HepG2 (cell line): ENCODE measurements around the gene ISOC2. TPM values are rescaled to one million over a fixed set of nuclear protein-coding genes. Genes with fewer than 3 reads are reported as not detected.
A peak's percentile ranks its signal among the peaks of the same experiment; 100 is the strongest.

Experiments
- ATAC-seq: fragments of 200-7000 bp; cut with Tn5 transposase; 3 replicates; pipeline ENCODE4 v1.9.1; 2020; ENCODE audit warnings: mild to moderate bottlenecking, moderate library complexity
- BruUV-seq: library from RNA; stranded (reverse); fragments of 400-500 nt; replicated peaks from 2 replicates; lab custom pipeline; 2021; lab: Mats Ljungman, UMichigan
- CTCF ChIA-PET: fragments of 300-600 bp; formaldehyde crosslinking; extraction: SDS; loops from one replicate; lab custom pipeline; 2021; ENCODE audit warnings: low total read pairs, inconsistent platforms, low intra/inter-chr PET ratio; lab: Yijun Ruan, JAX
- POLR2A ChIA-PET: fragments of 350-600 bp; sonication (Branson Sonifier 250); formaldehyde crosslinking; loops from one replicate; lab custom pipeline; 2020; ENCODE audit warnings: antibody characterized with exemption, inconsistent platforms; lab: Yijun Ruan, JAX
- DNase-seq: peaks from one replicate; pipeline ENCODE4 v3.0.0-alpha.2; 2015; ENCODE audit warnings: low spot score
- FAIRE-seq: peaks from 3 replicates; lab custom pipeline; 2011; peaks lifted over from hg19 to GRCh38; lab: Jason Lieb, UNC
- H2AFZ ChIP-seq: one replicate; pipeline ENCODE4 v1.6.1; 2011; ENCODE audit warnings: low read length, inconsistent platforms
- H3K27ac ChIP-seq: fragments of 300-600 bp; 3 replicates; pipeline ENCODE4 v1.8.0; 2011; ENCODE audit warnings: mixed run types, mild to moderate bottlenecking, mixed read lengths, low read length, inconsistent platforms; ENCODE audit not compliant: insufficient read depth; ENCODE audit errors: extremely low read length
- H3K27me3 ChIP-seq, 2 experiments: fragments of 200-600 bp in 1 of 2; 2 replicates in 1 of 2; 3 replicates in 1 of 2; pipeline versions ENCODE4 v1.6.0 to v1.8.0; 2011; ENCODE audit warnings: low read length in 2 of 2, mild to moderate bottlenecking in 2 of 2, moderate library complexity in 2 of 2, inconsistent platforms in 1 of 2; ENCODE audit not compliant: insufficient read depth in 2 of 2, control insufficient read depth in 1 of 2
- H3K36me3 ChIP-seq, 2 experiments: fragments of 200-600 bp in 1 of 2; replicated peaks in 1 of 2; 2 replicates in 1 of 2; 3 replicates in 1 of 2; pipeline versions ENCODE4 v1.5.1 to v1.8.0; 2011; ENCODE audit warnings: low read length in 2 of 2, inconsistent platforms in 1 of 2; ENCODE audit not compliant: insufficient read depth in 2 of 2, control insufficient read depth in 1 of 2
- H3K4me1 ChIP-seq: 2 replicates; pipeline ENCODE4 v1.5.1; 2012; ENCODE audit warnings: low read length, inconsistent platforms; ENCODE audit not compliant: insufficient read depth
- H3K4me2 ChIP-seq: 2 replicates; pipeline ENCODE4 v1.6.0; 2011; ENCODE audit warnings: low read depth, low read length, inconsistent platforms
- H3K4me3 ChIP-seq, 3 experiments: fragments of 200-600 bp in 1 of 3; sonication (generic), shearing (Covaris generic) in 1 of 3; replicated peaks in 1 of 3; 2 replicates each; pipeline ENCODE4 v1.5.1; 2011 to 2016; ENCODE audit warnings: low read length in 3 of 3, inconsistent platforms in 2 of 3, low read depth in 2 of 3, mild to moderate bottlenecking in 2 of 3, control low read depth in 1 of 3, mixed read lengths in 1 of 3; ENCODE audit not compliant: insufficient read depth in 1 of 3
- H3K79me2 ChIP-seq: one replicate; pipeline ENCODE4 v1.6.1; 2011; ENCODE audit warnings: low read length, inconsistent platforms; ENCODE audit not compliant: insufficient read depth
- H3K9ac ChIP-seq: 2 replicates; pipeline ENCODE4 v1.6.0; 2011; ENCODE audit warnings: mild to moderate bottlenecking, low read depth, low read length, inconsistent platforms; ENCODE audit not compliant: insufficient read depth
- H3K9me3 ChIP-seq: 2 replicates; pipeline ENCODE4 v1.5.1; 2012; ENCODE audit warnings: mild to moderate bottlenecking, low read length
- H4K20me1 ChIP-seq: 2 replicates; pipeline ENCODE4 v1.6.0; 2011; ENCODE audit warnings: inconsistent platforms, mild to moderate bottlenecking, low read length, moderate library complexity; ENCODE audit not compliant: insufficient read depth
- HNRNPUL1 ChIP-seq: fragments of 200-400 bp; formaldehyde crosslinking; IDR thresholded peaks from 2 replicates; pipeline ENCODE4 v1.6.1; 2017; ENCODE audit warnings: low read depth, mild to moderate bottlenecking, low read length, moderate library complexity
- NR2F2 ChIP-seq: IDR thresholded peaks from 2 replicates; pipeline ENCODE4 v1.6.1; 2012; ENCODE audit warnings: low read depth, inconsistent platforms, borderline replicate concordance
- PHF5A ChIP-seq: IDR thresholded peaks from one replicate; pipeline ENCODE4 v1.6.1; 2018; ENCODE audit warnings: low read depth, missing genetic modification reagents; ENCODE audit not compliant: unreplicated experiment
- RBFOX2 ChIP-seq: fragments of 200-400 bp; formaldehyde crosslinking; IDR thresholded peaks from 2 replicates; pipeline ENCODE4 v1.6.1; 2017; ENCODE audit warnings: low read depth, mild to moderate bottlenecking, low read length
- YEATS4 ChIP-seq: sonication (generic); formaldehyde crosslinking; IDR thresholded peaks from 2 replicates; pipeline ENCODE4 v1.4.0; 2020; ENCODE audit warnings: missing genetic modification reagents, borderline replicate concordance
- ZBTB33 ChIP-seq: sonication (generic); formaldehyde crosslinking; IDR thresholded peaks from 2 replicates; pipeline ENCODE4 v1.4.0; 2020; ENCODE audit warnings: missing genetic modification reagents
- ZFP91 ChIP-seq: sonication (generic); formaldehyde crosslinking; IDR thresholded peaks from 2 replicates; pipeline ENCODE4 v1.9.0; 2022; ENCODE audit warnings: missing genetic modification reagents, mild to moderate bottlenecking, borderline replicate concordance
- ZNF547 ChIP-seq: sonication (generic); formaldehyde crosslinking; IDR thresholded peaks from 2 replicates; pipeline ENCODE4 v1.5.1; 2020; ENCODE audit warnings: mild to moderate bottlenecking, missing genetic modification reagents
- ZNF572 ChIP-seq: sonication (generic); formaldehyde crosslinking; IDR thresholded peaks from 2 replicates; pipeline ENCODE4 v1.5.1; 2020; ENCODE audit warnings: mild to moderate bottlenecking, missing genetic modification reagents
- ZNF891 ChIP-seq: sonication (generic); formaldehyde crosslinking; IDR thresholded peaks from 2 replicates; pipeline ENCODE4 v1.5.0; 2020; ENCODE audit warnings: mild to moderate bottlenecking, missing genetic modification reagents
- WGBS: methylation state at CpG from one replicate; pipeline ENCODE4 v1.1.6; 2017; ENCODE audit warnings: low lambda C conversion rate; 5-methylcytosine and 5-hydroxymethylcytosine counted together
- in situ Hi-C: cut with HindIII; loops from 2 replicates; pipeline ENCODE4 v1.10.0; 2017; ENCODE audit warnings: low pct_unique_long_range_greater_than_20kb; ENCODE audit not compliant: extremely low pct_ligation_motif_present
- intact Hi-C: fragments of 100-400 bp; cut with micrococcal nuclease; formaldehyde crosslinking; loops from one replicate; pipeline ENCODE4 v1.10.0; 2022; ENCODE audit not compliant: unreplicated experiment
- polyA plus RNA-seq, 8 experiments: library from polyadenylated mRNA; depleted of rRNA in 3 of 8; stranded (reverse) in 7 of 8; unstranded in 1 of 8; fragments of >200 nt; fragmentation: Illumina TruSeq in 4 of 8; extraction: Trizol in 4 of 8; gene quantifications; 2 replicates each; pipeline versions ENCODE4 v1.2.1 to v1.2.3, GENCODE V29; 2011 to 2016; ENCODE audit warnings: low read depth in 4 of 8, missing spikeins in 1 of 8, mixed read lengths in 1 of 8; ENCODE audit not compliant: insufficient read depth in 1 of 8
- total RNA-seq, 5 experiments: library from RNA; depleted of rRNA; stranded (reverse); fragments of >200 nt; fragmentation: Illumina TruSeq; extraction: Trizol; gene quantifications; 2 replicates each; pipeline ENCODE4 v1.2.3, GENCODE V29; 2016; ENCODE audit warnings: low read depth in 1 of 5

ISOC2 gene
- total and polyA plus RNA-seq, 2 of the 13 experiments (the other 11 are each of a cell fraction or from before 2014, with no cell fraction given): 76.8 to 105 TPM

- TF ChIP-seq HNRNPUL1 (no peak), ZNF547 (CRISPR knock-in tag) (no peak), NR2F2 (0 out of 2 replicates have a peak, but pooled peaks have one; percentile 13), ZNF891 (CRISPR knock-in tag) (0 out of 2 replicates have a peak, but pooled peaks have one; percentile 22), YEATS4 (0 out of 2 replicates have a peak, but pooled peaks have one; percentile 22)
Observed at GRCh38 chr19:55486971-55487923, 25.8 kb upstream of the ISOC2 start (continued).

GRCh38 chr19:55486043-55486970 lies 24.9 kb upstream of the ISOC2 start:
- H3K9ac ChIP-seq: no peak overlapping the region; the same call in 1 of the 2 replicates
- intact Hi-C loops: no loop called here

More at GRCh38 chr19:55486043-55486970, 24.9 kb upstream of the ISOC2 start:
- H3K4me1 ChIP-seq: peaks cover 33% of the 10 kb centered on the region
- peaks cover 7 to 18% of the 10 kb centered on the region in 2 experiments for H3K27me3 ChIP-seq
- H3K4me3 ChIP-seq: peak overlapping the region in 2 of 3 experiments; percentile 69 to 79; a peak in 3 of 6 replicates
- no peaks in the 10 kb centered on the region for H4K20me1 ChIP-seq
- WGBS: 93% methylated on average over 16 of the region's 53 CpGs
- H3K4me2 ChIP-seq: peak overlapping the region; percentile 91
- TF ChIP-seq ZFP91 (CRISPR knock-in tag) (peak; percentile 3; the same call in 1 of the 2 replicates), RBFOX2 (0 out of 2 replicates have a peak, but pooled peaks have one; percentile 27), PHF5A (CRISPR knock-in tag) (no peak), ZNF572 (CRISPR knock-in tag) (no peak), ZBTB33 (CRISPR knock-in tag) (peak; percentile 84)
- no peaks in the 10 kb centered on the region for H3K36me3 ChIP-seq
- H3K9me3 ChIP-seq: no peaks in the 10 kb centered on the region
- ChIA-PET CTCF (no interaction called here), POLR2A (interaction anchor here (1.2 to 4.3 kb wide), 5 partner anchors 8 to 120 kb away, joined by 3 to 44 read pairs (median 4); partner anchors contain the start of genes ISOC2 and ZNF628)
- ATAC-seq (no peak), FAIRE-seq (no peak), DNase-seq (no peak)
- in situ Hi-C loops: no loop called here
- no peak overlapping the region for H3K27ac ChIP-seq
- BruUV-seq: no TSS peak
- H2AFZ ChIP-seq: no peak overlapping the region
- H3K79me2 ChIP-seq: no peaks in the 10 kb centered on the region
